ENCODE data around the gene TTC21A.

The TTC21A gene

DNA sequence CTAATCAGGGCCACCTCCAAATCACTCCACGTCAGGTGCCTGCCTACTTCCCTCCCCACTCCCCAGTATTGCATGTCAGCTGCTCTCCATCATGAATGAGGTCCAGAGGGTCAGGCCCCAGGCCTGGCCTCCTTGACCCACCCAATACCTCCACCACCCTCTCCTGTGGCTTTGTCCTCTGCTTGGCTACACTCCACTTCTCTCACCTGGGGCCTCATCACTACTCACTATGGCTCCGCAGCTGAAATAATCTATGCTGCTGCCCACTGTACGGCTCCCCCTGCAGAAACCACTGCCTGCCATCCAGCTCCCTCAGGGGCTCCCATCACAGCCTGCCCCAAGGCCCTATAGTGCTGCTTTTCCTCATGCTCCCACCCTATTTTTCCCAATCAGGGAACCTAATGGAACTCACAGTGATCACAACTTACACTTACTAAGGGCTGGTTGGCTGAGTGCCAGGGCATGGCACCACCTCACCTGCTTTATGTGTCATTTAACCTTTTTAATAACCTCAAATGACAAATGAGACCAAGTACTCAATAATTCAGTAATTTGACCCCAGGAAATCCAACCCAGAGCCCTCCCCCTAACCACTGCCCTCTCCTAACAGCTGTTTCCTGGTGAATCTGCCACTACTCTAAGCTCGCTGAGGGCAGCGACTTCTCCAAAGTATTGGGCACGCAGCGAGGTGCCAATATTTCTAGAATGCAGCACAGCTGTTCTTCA, 2.4 kb upstream of the TTC21A start:
- ChIA-PET CTCF (interaction anchor here (1.0 to 5.1 kb wide), 12 partner anchors 8 to 186 kb away, joined by 3 to 41 read pairs (median 4); partner anchors contain the start of gene XIRP1), POLR2A (no interaction called here)
- no peak for TF ChIP-seq CTCF (IDR thresholded peaks at IDR 0.05; ENCODE audit: insufficient read depth, low read length, missing control alignments)
- no peak for DNase-seq (ENCODE audit: low read depth, low spot score)
- no peak overlapping the region for H3K4me3 ChIP-seq (ENCODE audit: low read depth, low read length)

DNA sequence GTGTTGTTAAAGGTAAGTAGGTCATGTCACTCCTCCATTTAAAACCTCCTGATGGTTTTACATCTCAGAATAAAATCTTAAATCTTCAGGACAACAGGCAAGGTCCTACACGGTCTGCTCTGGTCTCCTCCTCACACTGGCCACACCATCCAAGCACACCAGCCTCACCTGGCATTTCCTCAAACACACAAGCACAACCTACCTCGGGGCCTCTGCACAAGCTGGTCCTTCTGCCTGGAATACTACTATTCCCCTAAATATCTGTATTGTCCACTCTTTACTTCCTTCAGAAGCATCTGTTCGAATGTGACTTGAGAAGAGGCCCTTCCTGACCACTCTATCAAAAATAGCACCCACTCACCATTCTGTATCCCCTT, 1.8 kb upstream of the TTC21A start:
- CTCF ChIA-PET, result interaction anchor here (0.8 to 5.1 kb wide), 11 partner anchors 9 to 186 kb away, joined by 3 to 41 read pairs (median 5); partner anchors contain the start of gene XIRP1
- DNase-seq (ENCODE audit: low read depth, low spot score), result no peak
- TF ChIP-seq CTCF (IDR thresholded peaks at IDR 0.05; ENCODE audit: insufficient read depth, low read length, missing control alignments), result no peak
- peak overlapping the region; percentile 89 for H3K4me3 ChIP-seq (ENCODE audit: low read depth, low read length)
- POLR2A ChIA-PET, result interaction anchor here (0.9 to 1.2 kb wide), 2 partner anchors 41 to 62 kb away, joined by 4 to 5 read pairs; no protein-coding TSS in a partner anchor

DNA sequence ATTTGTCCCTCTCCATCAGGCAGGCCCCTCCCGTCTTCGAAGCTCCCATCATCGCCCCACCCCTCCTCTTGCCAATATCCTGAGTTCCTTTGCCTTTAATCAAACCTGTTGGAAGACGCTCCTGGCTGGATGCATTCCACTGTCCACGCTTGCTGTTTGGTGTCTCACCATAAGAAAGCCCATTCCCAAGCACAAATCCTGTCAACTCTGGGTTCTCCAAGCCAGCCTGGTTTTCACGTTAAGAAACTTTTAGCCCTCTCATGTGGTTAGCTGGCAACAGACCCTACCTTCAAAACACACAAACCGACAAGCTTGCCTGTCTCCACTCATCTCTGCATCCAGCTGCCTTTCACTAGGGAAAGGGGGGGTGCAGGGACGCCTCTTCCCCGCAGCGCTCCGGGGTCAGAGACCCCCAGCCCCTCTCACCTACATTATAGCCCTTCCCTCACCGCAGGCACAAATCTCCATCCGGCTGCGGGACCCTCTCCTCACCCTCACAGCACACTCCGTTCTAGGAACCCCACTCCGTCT, 1.1 kb upstream of the TTC21A start:
- DNase-seq (ENCODE audit: low read depth, low spot score), result no peak
- TF ChIP-seq CTCF (IDR thresholded peaks at IDR 0.05; ENCODE audit: insufficient read depth, low read length, missing control alignments), result no peak
- H3K4me3 ChIP-seq (ENCODE audit: low read depth, low read length), result peak overlapping the region; percentile 89
- ChIA-PET CTCF (interaction anchor here (0.8 to 5.1 kb wide), 10 partner anchors 9 to 185 kb away, joined by 3 to 41 read pairs (median 5); partner anchors contain the start of gene XIRP1), POLR2A (interaction anchor here (0.9 to 1.2 kb wide), 2 partner anchors 41 to 61 kb away, joined by 4 to 5 read pairs; no protein-coding TSS in a partner anchor)

DNA sequence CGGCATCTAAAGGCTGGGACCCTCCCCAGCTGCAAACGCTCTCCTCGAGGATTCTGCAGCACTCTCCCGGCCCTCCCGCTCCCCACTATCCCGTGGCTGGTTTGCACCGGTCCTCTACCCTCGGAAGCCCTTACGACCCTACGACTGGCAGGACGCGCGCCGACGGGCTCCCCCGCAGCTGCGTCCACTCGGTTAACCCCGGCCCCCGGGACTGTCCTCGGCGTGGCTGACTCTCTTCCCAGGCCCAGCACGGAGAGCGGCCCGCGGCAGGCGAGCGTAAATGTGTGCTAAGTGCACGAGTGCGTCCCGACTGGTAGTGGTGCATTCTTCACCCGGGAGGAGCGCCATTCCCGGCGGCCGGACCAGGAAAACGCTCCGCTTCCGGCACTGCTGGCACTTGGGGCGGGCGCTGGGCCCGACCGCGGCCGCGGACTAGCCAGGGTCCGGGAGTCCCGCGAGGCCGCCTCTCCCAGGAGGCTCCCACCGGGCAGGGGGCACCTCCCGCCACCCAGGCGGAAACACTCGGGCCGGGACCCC, 561 bp upstream of the TTC21A start:
- POLR2A ChIA-PET, result interaction anchor here (1.2 to 1.4 kb wide), 2 partner anchors 40 kb away, joined by 5 to 12 read pairs; no protein-coding TSS in a partner anchor
- TF ChIP-seq CTCF (IDR thresholded peaks at IDR 0.05; ENCODE audit: insufficient read depth, low read length, missing control alignments), result peak; percentile 1
- CTCF ChIA-PET, result interaction anchor here (0.8 to 5.1 kb wide), 8 partner anchors 9 to 185 kb away, joined by 3 to 41 read pairs (median 4); no protein-coding TSS in a partner anchor
- peak overlapping the region; percentile 89 for H3K4me3 ChIP-seq (ENCODE audit: low read depth, low read length)
- no peak for DNase-seq (ENCODE audit: low read depth, low spot score)

- no peak for TF ChIP-seq CTCF (IDR thresholded peaks at IDR 0.05; ENCODE audit: insufficient read depth, low read length, missing control alignments)
- peak overlapping the region; percentile 89 for H3K4me3 ChIP-seq (ENCODE audit: low read depth, low read length)
- ChIA-PET POLR2A (interaction anchor here (0.8 to 1.4 kb wide), 3 partner anchors 39 to 67 kb away, joined by 3 to 12 read pairs (median 9); no protein-coding TSS in a partner anchor), CTCF (interaction anchor here (0.8 to 5.1 kb wide), 11 partner anchors 8 to 183 kb away, joined by 3 to 41 read pairs (median 4); no protein-coding TSS in a partner anchor)
- DNase-seq (ENCODE audit: low read depth, low spot score), result no peak
Measured at GRCh38 chr3:39108200-39108710, 775 bp downstream of the TTC21A start.
